Activated T-helper 1 cell treated with anti-CD3 and anti-CD28 coated beads, Interleukin-2, amount 50 U/mL, for 16 hours (primary cell): ENCODE data around the gene RAB20.
"Not testable (repeated sequence)": the region's sequence is repeated elsewhere in the genome, so short reads cannot be mapped to it uniquely, and the experiment has no call there.

Experiments used
- DNase-seq, 2 donors: peaks; one replicate each; pipeline ENCODE4 v3.0.0-alpha.2; 2020; ENCODE audit warnings: low read depth in 1 of 2, low spot score in 1 of 2

Gene RAB20

DNA sequence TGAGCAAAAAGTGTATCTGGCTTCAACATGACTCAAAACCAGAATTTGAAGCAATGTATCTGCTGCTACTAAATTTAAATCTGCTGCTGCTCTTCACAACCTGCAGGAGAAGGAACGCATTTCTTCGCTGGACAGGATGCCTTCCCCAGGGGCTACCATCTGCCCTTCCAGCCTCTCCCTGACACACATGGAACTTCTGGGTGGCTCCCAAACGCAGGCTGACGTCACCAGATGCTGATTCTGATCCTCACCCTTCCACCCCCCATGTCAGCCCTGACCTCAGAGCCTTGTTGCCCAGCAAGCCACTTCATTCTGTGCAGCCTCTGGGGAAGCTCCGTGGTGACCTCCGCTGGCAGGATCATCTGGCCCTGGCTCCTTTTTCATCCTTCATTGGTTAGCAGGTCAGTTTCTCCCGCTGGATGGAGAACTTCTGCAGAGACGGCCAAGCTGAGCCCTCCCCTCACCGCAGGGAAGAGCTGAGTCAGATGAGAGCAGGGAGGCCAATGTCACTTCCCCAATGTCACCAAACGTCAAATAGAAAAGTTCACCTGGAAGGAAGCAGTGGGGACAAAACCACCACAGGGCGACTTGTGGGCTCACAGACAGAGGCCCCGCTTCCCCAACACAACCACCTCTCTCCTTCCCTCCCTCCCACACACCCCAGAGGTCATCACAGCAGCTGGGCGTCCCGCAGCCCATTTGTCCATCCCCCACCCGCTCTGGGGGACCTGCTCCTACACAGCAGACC is 14.0 kb upstream of the RAB20 start:
- no peak for DNase-seq

DNA sequence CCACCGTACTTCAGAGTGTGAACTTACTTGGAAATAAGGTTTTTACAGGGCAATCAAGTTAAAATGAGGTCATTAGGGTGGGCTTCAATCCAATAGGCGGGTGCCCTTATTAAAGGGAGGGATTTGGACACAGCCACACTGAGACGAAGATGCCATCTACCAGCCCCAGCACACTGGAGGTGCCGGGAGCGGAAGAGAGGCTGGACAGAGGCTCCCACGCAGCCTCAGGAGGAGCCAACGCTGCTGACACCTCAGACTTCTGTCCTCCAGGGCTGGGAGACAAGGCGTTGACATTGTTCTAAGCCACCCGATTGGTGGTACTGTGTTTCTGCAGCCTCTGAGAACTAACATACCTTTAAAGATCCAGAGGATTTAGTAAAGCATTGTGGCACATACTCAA is 12.6 kb upstream of the RAB20 start:
- DNase-seq, result no peak

GRCh38 chr13:110572778-110573118 is 11.2 kb upstream of the RAB20 start:
- no peak for DNase-seq

GRCh38 chr13:110571896-110572777 is 10.6 kb upstream of the RAB20 start:
- no peak for DNase-seq

GRCh38 chr13:110570886-110571285 is 9.4 kb upstream of the RAB20 start:
- no peak for DNase-seq

GRCh38 chr13:110569962-110570361 is 8.4 kb upstream of the RAB20 start:
- DNase-seq, result not testable (repeated sequence)

- no peak for DNase-seq
These were observed 7.1 kb upstream of the RAB20 start for GRCh38 chr13:110568612-110569011.

DNA sequence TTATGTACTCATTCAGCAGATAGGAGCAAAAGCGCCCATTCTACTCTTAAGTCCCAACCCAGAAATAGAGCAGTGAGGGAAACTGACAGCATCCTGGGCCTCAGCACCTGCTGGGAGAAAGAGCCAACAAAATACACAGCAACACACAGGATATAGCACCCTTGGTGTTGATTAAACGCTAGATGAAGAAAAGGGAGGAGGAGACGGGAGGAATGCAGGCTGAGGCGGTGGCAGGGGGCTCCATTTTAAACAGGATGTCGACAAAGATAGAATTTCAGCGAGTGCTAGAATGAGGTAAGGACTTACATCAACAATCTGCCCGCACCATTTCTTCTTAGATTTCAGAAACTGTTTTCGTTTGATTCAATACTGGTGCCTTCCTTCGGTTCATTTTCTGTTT is 4.6 kb upstream of the RAB20 start:
- no peak for DNase-seq

- no peak for DNase-seq
These were observed 3.8 kb upstream of the RAB20 start for GRCh38 chr13:110565296-110565695.

DNA sequence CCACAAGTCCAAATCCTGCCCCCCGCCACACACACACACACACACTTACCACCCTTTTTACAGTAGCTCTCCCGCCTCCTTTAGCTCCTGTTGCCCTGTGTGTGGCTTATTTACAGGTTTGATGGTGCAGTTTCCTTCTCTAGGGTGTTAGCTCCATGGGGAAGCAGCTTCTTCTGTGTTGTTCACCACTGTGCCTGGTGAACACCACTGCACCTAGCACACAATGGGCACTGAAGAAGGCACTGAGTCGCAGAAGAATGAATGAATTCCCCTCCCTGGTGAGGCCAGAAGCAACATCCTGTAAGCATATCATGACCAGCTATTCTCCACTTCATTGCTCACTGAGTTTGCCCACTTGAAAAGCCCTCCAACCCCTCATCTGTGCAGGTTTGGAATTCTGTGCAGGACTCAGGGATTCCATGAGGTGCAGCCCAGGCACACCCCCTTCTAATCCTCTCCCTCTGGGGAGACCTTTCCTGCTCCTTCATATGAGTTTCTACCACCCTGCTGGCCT is 3.0 kb upstream of the RAB20 start:
- DNase-seq, result no peak

GRCh38 chr13:110563463-110563774 is 1.9 kb upstream of the RAB20 start:
- DNase-seq, result no peak

GRCh38 chr13:110562696-110563462 is 1.4 kb upstream of the RAB20 start:
- DNase-seq, result no peak

GRCh38 chr13:110562036-110562597 is 595 bp upstream of the RAB20 start:
- no peak for DNase-seq

DNA sequence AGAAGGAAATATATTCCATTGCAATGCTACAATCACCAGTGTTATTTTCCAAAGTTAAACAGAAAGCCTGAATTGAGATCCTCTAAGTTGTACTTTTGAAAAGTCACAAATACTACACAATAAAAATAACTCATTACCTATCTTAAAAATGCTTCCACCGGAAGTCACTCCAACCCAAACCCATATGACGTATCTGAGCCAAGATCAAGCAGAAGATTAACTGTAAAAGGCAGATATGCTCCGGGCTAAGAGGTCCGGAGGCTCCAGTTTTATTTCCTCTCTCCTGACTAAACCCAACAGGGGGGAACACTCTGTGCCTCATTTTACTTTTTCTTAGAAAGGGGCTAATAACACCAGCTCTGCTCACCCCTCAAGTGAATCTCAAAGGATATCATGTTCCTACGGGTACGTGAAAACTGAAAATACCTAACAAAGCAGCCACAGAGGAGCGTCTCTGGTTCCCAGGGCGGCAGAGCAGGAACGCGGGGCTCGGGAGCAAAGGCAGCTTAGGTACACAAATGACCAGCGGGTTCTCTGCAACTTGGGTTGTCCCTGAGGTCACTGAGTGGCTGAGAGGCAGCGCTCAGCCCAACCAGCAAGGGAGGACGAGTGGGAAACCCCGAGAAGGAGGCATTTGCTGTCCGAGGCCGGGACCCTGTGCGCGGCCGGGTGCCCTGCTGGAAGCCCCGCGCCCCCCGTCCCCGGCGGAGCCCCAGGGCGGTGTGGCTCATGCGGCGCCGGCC is 750 bp downstream of the RAB20 start:
- no peak for DNase-seq

DNA sequence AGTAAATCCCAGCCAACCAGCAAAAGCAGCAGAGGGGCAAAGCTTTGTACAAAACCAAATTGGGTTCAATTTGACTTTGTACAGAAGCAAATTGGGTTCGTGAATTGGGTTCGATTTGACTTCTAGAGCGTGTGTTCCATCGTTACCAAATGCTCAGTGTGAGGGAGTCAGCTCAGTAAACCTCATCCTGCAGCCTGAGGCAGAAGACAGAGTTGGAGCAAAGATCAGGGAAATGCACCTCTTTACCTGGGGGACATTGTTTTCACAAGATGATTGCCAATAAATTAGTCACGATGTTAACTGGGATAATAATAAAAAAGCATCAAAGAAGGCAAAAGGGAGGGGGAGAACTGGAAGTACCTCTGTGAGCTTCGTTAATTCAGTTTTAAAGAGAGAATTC is 1.5 kb downstream of the RAB20 start:
- no peak for DNase-seq

GRCh38 chr13:110559429-110559943 is 2.0 kb downstream of the RAB20 start:
- no peak for DNase-seq

DNA sequence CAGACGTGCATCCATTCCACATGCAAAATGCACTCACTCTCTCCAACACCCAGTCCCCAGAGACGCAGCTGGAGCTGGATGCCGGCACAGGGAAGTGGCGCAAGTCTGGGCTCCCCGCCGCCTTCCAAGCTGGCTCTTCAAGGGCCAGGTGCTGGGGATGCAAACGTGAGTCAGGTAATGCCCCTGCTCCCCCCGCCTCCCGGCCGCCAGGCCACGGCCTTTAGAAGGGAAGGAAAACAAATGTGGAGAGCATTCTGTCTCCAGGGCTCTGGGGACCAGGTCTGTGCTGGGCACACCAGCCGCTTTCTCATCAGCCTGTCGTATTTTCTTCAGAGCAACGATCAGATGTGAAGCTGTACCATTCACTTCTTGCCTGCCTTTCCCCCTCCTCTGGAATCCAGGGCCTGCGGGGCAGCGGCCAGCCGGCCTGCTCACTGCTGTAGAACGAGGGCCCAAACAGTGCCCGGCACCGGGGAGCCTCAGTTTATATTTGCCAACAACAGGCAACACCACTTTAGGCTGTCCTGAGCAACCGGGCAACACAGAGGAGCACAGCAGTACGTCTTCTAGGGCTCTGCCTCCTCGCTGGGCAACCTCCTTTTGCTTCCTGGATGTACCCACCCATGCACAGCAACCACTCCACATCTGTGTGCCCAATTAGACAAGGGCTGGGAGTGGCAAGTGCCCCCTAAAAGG is 3.8 kb downstream of the RAB20 start:
- no peak for DNase-seq

DNA sequence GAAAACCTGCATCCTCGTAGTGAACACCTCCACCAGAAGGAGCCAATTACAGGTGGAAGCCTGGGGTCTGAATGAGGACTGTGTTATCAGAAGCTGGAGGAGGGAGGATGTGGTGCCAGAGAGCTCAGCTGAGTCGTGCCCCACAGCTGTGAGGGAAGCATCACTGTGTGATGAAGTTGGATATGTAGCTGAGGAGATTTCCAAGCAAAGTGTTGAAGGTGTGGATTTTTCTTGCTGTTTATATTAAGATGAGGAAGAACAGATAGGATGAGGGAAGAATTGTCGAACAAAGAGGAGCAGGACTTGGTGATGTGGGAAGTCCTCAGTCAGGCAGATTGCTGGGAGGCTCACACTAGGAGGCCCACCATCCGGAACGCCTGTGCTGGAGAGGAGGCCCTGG is 4.4 kb downstream of the RAB20 start:
- no peak for DNase-seq

DNA sequence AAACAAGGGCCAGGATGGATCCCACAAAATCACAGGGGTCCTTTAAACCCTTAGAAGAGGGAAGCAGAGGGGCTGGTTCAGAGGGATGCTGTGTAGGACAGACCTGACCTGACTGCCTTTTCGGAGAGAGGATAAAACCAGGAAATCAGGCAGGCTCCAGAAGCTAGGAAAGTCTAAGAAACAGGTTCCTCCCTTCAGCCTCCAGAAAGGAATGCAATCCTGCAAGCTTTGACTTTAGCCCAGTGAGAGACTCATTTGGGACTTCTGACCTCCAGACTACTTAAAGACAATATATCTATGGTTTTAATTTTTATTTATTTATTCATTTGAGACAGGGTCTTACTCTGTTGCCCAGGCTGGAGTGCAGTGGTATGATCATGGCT is 5.3 kb downstream of the RAB20 start:
- no peak for DNase-seq
